Spleen (tissue), 7 donors: ENCODE results near the gene SLC22A15.

ENCODE experiments used
- CTCF ChIP-seq, 11 experiments: fragments of 200-600 bp in 7 of 11; fragments of 450-650 bp in 4 of 11; sonication (generic) in 4 of 11; IDR thresholded peaks in 8 of 11; conservative IDR thresholded peaks in 3 of 11; 1 replicate in 7 of 11; 2 replicates in 4 of 11; pipeline versions ENCODE4 v1.4.0 to v1.8.0; 2016 to 2021; ENCODE audit warnings: antibody characterized with exemption in 11 of 11, inconsistent platforms in 4 of 11, mild to moderate bottlenecking in 1 of 11
- POLR2A ChIP-seq, 3 donors: fragments of 450-650 bp; IDR thresholded peaks; one replicate each; pipeline ENCODE4 v1.5.1; 2017; ENCODE audit warnings: antibody characterized with exemption in 3 of 3, mild to moderate bottlenecking in 1 of 3
- POLR2AphosphoS5 ChIP-seq, 3 donors: sonication (generic); formaldehyde crosslinking; IDR thresholded peaks; one replicate each; pipeline ENCODE4 v1.5.1; 2017; ENCODE audit warnings: antibody characterized with exemption in 3 of 3
- donor health status: DM: no; HTN: no; CAD: no; lungs with moderate emphysema.
- donor health status: DM: no; HTN: no; CAD: no.
- donor health status: DM: no; HTN: no; CAD: no.

- TF ChIP-seq CTCF (IDR thresholded peaks at IDR 0.05 in 8 of 11, conservative IDR thresholded peaks at IDR 0.05 in 3 of 11) (no peak), POLR2A (IDR thresholded peaks at IDR 0.05) (no peak), POLR2AphosphoS5 (IDR thresholded peaks at IDR 0.05) (no peak)
Measured at GRCh38 chr1:116097626-116098025, 121.3 kb downstream of the SLC22A15 start.
